ENCODE measurements around the gene ENTHD1.
"Not testable (repeated sequence)": the region's sequence is repeated elsewhere in the genome, so short reads cannot be mapped to it uniquely, and the experiment has no call there.

Gene ENTHD1

DNA sequence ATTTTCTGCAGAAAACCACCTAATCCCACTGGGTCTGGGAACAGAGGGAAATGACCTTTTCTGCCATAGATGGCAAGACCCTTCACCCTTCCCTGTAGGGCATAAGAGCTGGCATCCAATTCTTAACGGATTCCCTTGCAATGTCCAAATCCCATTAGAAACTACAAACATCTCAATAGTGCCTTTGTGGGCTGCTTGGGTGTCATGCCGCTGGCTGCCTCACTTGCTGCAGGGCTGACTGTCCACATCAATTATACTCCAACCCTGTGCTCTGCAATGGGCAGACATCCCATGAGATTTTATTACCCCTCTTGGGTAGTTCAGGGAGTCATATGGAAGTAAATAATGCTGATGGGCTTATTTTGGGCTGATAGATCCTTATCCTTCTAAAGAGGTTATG, 14.6 kb upstream of the ENTHD1 start:
- DNase-seq (ENCODE audit: insufficient read length, low spot score) (no peak), FAIRE-seq (no peak)
- TF ChIP-seq CTCF (IDR thresholded peaks at IDR 0.05; ENCODE audit: insufficient read depth, missing control alignments): no peak

GRCh38 chr22:39907605-39908097, 14.1 kb upstream of the ENTHD1 start:
- FAIRE-seq: no peak
- TF ChIP-seq CTCF (IDR thresholded peaks at IDR 0.05; ENCODE audit: insufficient read depth, missing control alignments): no peak
- no peak for DNase-seq (ENCODE audit: insufficient read length, low spot score)

DNA sequence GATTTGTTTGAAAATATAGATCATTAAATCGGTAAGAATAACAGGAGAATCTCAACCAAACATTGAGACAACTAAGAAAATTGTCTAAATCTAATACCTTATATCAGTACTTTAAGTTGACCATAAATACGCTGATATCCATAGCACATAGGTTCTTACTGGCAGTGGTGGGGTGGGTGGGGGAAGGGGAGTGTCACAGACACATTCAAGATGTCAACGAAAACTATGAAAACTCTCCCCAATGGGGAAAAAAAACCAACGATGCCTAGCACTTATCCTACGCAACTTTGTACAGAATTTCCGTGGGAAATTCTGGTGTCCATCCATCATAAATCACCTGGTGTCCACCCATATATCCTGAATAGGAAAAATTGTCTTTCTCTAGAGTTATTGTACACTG, 13.5 kb upstream of the ENTHD1 start:
- TF ChIP-seq CTCF (IDR thresholded peaks at IDR 0.05; ENCODE audit: insufficient read depth, missing control alignments): no peak
- DNase-seq (ENCODE audit: insufficient read length, low spot score) (no peak), FAIRE-seq (no peak)

GRCh38 chr22:39906207-39906606, 12.6 kb upstream of the ENTHD1 start:
- no peak for TF ChIP-seq CTCF (IDR thresholded peaks at IDR 0.05; ENCODE audit: insufficient read depth, missing control alignments)
- DNase-seq (ENCODE audit: insufficient read length, low spot score): no peak
- no peak for FAIRE-seq

GRCh38 chr22:39905687-39906086, 12.1 kb upstream of the ENTHD1 start:
- no peak for DNase-seq (ENCODE audit: insufficient read length, low spot score)
- no peak for FAIRE-seq
- TF ChIP-seq CTCF (IDR thresholded peaks at IDR 0.05; ENCODE audit: insufficient read depth, missing control alignments): no peak

- FAIRE-seq (no peak), DNase-seq (ENCODE audit: insufficient read length, low spot score) (no peak)
- no peak for TF ChIP-seq CTCF (IDR thresholded peaks at IDR 0.05; ENCODE audit: insufficient read depth, missing control alignments)
These were observed 11.3 kb upstream of the ENTHD1 start for GRCh38 chr22:39904862-39905261.

DNA sequence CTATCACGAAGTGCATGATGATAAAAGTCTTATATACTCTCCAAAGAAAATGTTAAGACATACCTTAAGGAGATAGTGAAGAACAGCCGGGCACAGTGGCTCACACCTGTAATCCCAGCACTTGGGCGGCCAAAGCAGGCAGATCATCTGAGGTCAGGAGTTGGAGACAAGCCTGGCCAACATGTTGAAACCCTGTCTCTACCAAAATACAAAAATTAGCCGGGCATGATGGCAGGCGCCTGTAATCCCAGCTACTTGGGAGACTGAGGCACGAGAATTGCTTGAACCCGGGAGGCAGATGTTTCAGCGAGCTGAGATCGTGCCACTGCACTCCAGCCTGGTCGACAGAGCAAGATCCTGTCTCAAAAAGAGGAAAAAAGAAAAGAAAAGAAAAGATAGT, 10.5 kb upstream of the ENTHD1 start:
- not testable (repeated sequence) for FAIRE-seq; DNase-seq (ENCODE audit: insufficient read length, low spot score)

DNA sequence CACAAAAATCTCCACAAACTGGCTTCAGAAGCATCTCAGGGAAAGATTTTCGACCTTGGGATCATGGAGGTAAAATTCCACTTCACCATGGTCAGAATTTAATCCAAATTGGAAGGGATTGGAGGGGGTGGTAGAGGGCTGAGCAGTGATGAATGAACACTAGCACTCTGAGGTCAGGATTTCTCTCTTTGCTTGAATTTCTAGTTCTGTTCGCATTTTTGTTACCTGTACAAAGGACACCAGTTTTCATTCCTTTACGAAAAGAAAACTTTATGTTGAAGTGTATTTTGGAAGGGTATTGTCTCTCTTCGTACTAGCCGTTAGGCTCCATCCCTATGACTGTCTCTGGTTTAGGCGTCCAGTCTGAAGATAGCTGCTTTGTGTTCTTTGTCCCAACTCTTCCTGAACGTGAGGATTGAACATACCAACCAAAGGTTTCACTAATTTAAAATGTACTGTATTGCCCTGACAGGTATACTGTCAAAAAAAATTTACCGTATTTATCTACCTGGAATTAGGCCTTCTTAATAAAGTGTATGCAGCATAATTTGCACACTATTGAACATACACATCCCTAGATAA, 8.1 kb upstream of the ENTHD1 start:
- no peak for DNase-seq (ENCODE audit: insufficient read length, low spot score)
- FAIRE-seq: no peak
- no peak for TF ChIP-seq CTCF (IDR thresholded peaks at IDR 0.05; ENCODE audit: insufficient read depth, missing control alignments)
